Endothelial cell (in vitro differentiated cells): ENCODE results near the gene LMTK3. TPM values are rescaled to one million over a fixed set of nuclear protein-coding genes. Genes with fewer than 3 reads are reported as not detected.
"Not testable (repeated sequence)": the region's sequence is repeated elsewhere in the genome, so short reads cannot be mapped to it uniquely, and the experiment has no call there.

Experiments used
- DNase-seq: peaks from one replicate; pipeline ENCODE4 v3.0.0; 2021; ENCODE audit warnings: low spot score
- H3K27ac Mint-ChIP-seq: one replicate; pipeline ENCODE4 v1.8.0; 2021; ENCODE audit warnings: mixed read lengths, inconsistent platforms; ENCODE audit not compliant: unreplicated experiment
- H3K27me3 Mint-ChIP-seq: one replicate; pipeline ENCODE4 v1.8.0; 2021; ENCODE audit warnings: mild to moderate bottlenecking, moderate library complexity, mixed read lengths, inconsistent platforms; ENCODE audit not compliant: unreplicated experiment
- H3K36me3 Mint-ChIP-seq: one replicate; pipeline ENCODE4 v1.8.0; 2021; ENCODE audit warnings: mild to moderate bottlenecking, low read depth, mixed read lengths, inconsistent platforms; ENCODE audit not compliant: unreplicated experiment
- H3K4me1 Mint-ChIP-seq: one replicate; pipeline ENCODE4 v1.8.0; 2021; ENCODE audit warnings: mild to moderate bottlenecking, mixed read lengths, inconsistent platforms; ENCODE audit not compliant: unreplicated experiment
- H3K4me3 Mint-ChIP-seq: one replicate; pipeline ENCODE4 v1.8.0; 2021; ENCODE audit warnings: mild to moderate bottlenecking, mixed read lengths, inconsistent platforms; ENCODE audit not compliant: unreplicated experiment
- H3K9me3 Mint-ChIP-seq: one replicate; pipeline ENCODE4 v1.8.0; 2021; ENCODE audit warnings: mixed read lengths, inconsistent platforms; ENCODE audit not compliant: unreplicated experiment
- CTCF ChIP-seq: fragments of 200-600 bp; sonication (generic); IDR thresholded peaks from one replicate; pipeline ENCODE4 v1.5.0; 2021; ENCODE audit warnings: antibody characterized with exemption; ENCODE audit not compliant: unreplicated experiment
- total RNA-seq: library from RNA; stranded (reverse); fragmentation: NEBNext Ultra II Directional; extraction: Animal tissue kit (Norgen Biotek cat#: 25700); gene quantifications from one replicate; pipeline ENCODE4 v1.2.1, GENCODE V29; 2021; ENCODE audit not compliant: unreplicated experiment

Gene LMTK3
- total RNA-seq, 1 donor from 2014 or later = 3.0 TPM

GRCh38 chr19:48539503-48540096 is 28.0 kb upstream of the LMTK3 start:
- no peak for TF ChIP-seq CTCF
- Mint-ChIP-seq H3K9me3 (no peaks in the 10 kb centered on the region), H3K4me3 (no peak overlapping the region), H3K4me1 (peaks cover 3% of the 10 kb centered on the region), H3K27me3 (peaks cover 4% of the 10 kb centered on the region), H3K36me3 (no peaks in the 10 kb centered on the region), H3K27ac (no peak overlapping the region)
- no peak for DNase-seq

DNA sequence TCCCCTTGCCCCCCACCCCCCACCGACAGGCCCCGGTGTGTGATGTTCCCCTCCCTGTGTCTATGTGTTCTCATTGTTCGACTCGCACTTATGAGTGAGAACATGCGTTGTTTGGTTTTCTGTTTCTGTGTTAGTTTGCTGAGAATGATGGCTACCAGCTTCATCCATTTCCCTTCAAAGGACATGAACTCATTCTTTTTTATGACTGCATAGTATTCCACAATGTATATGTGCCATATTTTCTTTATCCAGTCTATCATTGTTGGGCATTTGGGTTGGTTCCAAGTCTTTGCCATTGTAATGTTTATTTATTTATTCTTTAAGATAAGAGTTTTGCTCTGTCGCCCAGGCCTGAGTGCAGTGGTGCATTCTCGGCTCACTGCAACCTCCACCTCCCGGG is 26.4 kb upstream of the LMTK3 start:
- not testable (repeated sequence) for H3K27ac Mint-ChIP-seq, DNase-seq, H3K4me1 Mint-ChIP-seq, H3K27me3 Mint-ChIP-seq, H3K9me3 Mint-ChIP-seq, H3K36me3 Mint-ChIP-seq, H3K4me3 Mint-ChIP-seq

- Mint-ChIP-seq H3K4me3 (no peak overlapping the region), H3K9me3 (no peaks in the 10 kb centered on the region), H3K27me3 (peaks cover 1% of the 10 kb centered on the region), H3K27ac (no peak overlapping the region), H3K36me3 (no peaks in the 10 kb centered on the region), H3K4me1 (no peaks in the 10 kb centered on the region)
- no peak for DNase-seq
- no peak for TF ChIP-seq CTCF
These were observed 25.9 kb upstream of the LMTK3 start for GRCh38 chr19:48537541-48537940.

DNA sequence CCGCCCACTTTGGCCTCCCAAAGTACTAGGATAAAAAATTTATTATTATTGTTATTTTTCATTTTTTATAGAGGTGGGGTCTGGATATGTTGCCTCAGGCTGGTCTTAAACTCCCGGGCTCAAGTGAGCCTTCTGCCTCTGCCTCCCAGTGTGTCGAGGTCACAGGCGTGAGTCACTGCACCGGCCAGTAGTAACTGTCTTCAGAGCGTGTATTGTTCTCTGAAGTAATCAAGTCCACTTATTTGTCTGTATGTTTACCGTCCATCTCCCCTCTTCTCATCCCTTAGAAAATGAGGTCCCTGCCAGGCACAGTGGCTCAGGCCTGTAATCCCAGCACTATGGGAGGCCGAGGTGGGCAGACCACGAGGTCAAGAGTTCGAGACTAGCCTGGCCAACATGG is 22.1 kb upstream of the LMTK3 start:
- Mint-ChIP-seq H3K4me1 (no peaks in the 10 kb centered on the region), H3K36me3 (no peaks in the 10 kb centered on the region), H3K4me3 (no peak overlapping the region), H3K9me3 (no peaks in the 10 kb centered on the region), H3K27me3 (peaks cover 1% of the 10 kb centered on the region), H3K27ac (no peak overlapping the region)
- no peak for DNase-seq
- TF ChIP-seq CTCF = no peak

DNA sequence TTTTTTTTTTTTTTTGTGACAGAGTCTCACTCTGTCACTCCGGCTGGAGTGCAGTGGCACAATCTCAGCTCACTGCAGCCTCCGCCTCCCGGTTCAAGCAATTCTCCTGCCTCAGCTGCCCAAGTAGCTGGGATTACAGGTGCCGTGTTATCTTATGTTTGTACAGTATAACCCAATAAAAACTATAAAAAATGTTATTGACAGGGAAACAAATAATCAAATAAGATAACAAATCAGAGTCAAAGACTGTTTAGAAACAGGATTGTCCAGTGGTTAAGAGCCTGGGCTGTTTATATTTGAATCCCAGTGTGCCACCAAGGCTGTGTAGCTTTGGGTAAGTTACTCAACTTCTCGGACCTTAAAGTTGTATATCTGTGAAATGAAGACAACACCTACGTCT is 19.1 kb upstream of the LMTK3 start:
- peaks cover 3% of the 10 kb centered on the region for H3K27me3 Mint-ChIP-seq
- H3K4me3 Mint-ChIP-seq = no peak overlapping the region
- no peaks in the 10 kb centered on the region for H3K36me3 Mint-ChIP-seq
- H3K9me3 Mint-ChIP-seq = no peaks in the 10 kb centered on the region
- no peaks in the 10 kb centered on the region for H3K4me1 Mint-ChIP-seq
- no peak for TF ChIP-seq CTCF
- H3K27ac Mint-ChIP-seq = no peak overlapping the region
- DNase-seq = no peak
